MM.1S (cell line): ENCODE results near the gene OSR1.

Source experiments
- EZH2 ChIP-seq: fragments of 300-600 bp; sonication (generic); optimal IDR thresholded peaks from 2 replicates; pipeline ENCODE3; 2017; ENCODE audit warnings: low read depth, mild to moderate bottlenecking, antibody characterized with exemption, low read length, mixed read lengths
- EZH2phosphoT487 ChIP-seq: fragments of 300-600 bp; sonication (generic); IDR thresholded peaks from 2 replicates; pipeline ENCODE4 v1.6.1; 2018; ENCODE audit warnings: antibody characterized with exemption, low read length
- TF ChIP-seq, protein P1 (sequence below): fragments of 300-600 bp; sonication (generic); IDR thresholded peaks from 2 replicates; pipeline ENCODE4 v1.5.1; 2016; ENCODE audit warnings: antibody characterized with exemption, low read length, mixed read lengths

DNA sequence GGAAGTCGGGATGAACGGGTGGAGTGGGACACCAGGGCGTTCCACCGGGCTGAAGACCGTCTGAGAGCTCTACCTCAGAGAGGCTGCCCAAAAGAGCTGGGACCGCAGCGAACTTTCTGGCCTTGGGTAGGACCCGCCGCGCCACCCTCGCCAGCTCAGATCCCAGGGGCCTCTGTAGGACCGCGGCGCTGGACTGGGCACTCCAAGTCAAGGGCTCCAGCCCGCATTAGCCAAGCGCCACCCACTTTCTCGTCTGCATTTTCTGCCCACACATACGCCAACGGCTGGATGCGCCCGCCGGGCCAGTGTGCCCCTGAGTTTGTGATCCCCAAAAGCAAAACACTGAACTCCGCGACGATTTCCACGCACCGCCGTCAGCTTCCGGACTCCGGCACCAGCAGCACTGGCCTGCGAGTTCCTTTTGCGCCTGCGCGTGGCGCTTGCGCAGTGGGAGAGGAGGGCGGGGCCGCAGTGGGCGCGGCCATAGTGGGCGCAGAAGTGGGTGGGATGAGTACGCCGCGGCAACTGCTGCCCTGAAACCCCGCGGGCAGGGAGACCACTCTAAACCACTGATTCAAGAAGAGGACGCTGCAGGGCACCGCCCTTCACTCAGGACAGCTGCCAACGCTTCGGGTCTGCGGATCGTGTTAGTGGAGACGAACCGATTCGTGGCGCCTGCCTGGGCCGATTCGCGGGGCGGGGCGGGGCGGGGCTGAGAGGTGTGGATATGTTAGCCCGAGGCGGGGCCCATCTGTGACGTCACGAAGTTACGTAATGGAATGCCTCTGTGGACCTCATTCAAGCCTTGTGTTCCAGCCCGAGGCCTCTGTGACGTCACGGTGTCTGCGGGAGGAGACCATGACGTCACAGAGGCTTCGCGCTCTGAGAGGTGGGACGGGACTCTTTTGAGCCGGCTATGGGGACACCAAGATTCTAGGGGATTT is 10.5 kb downstream of the OSR1 start:
- TF ChIP-seq, protein P1, sequence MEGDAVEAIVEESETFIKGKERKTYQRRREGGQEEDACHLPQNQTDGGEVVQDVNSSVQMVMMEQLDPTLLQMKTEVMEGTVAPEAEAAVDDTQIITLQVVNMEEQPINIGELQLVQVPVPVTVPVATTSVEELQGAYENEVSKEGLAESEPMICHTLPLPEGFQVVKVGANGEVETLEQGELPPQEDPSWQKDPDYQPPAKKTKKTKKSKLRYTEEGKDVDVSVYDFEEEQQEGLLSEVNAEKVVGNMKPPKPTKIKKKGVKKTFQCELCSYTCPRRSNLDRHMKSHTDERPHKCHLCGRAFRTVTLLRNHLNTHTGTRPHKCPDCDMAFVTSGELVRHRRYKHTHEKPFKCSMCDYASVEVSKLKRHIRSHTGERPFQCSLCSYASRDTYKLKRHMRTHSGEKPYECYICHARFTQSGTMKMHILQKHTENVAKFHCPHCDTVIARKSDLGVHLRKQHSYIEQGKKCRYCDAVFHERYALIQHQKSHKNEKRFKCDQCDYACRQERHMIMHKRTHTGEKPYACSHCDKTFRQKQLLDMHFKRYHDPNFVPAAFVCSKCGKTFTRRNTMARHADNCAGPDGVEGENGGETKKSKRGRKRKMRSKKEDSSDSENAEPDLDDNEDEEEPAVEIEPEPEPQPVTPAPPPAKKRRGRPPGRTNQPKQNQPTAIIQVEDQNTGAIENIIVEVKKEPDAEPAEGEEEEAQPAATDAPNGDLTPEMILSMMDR = no peak
- TF ChIP-seq EZH2 (no peak), EZH2phosphoT487 (no peak)
